Neural cell (in vitro differentiated cells): ENCODE results near the gene FJX1.

Source experiments
- CTCF ChIP-seq: fragments of 450-650 bp; IDR thresholded peaks from 2 replicates; pipeline ENCODE4 v1.5.1; 2014; ENCODE audit warnings: antibody characterized with exemption, mild to moderate bottlenecking, moderate library complexity; ENCODE audit not compliant: poor library complexity, severe bottlenecking
- EP300 ChIP-seq: fragments of 450-650 bp; conservative IDR thresholded peaks from 2 replicates; pipeline ENCODE4 v1.6.1; 2014; ENCODE audit warnings: antibody characterized with exemption, mild to moderate bottlenecking, moderate library complexity; ENCODE audit not compliant: poor library complexity, severe bottlenecking
- RAD21 ChIP-seq: fragments of 450-650 bp; conservative IDR thresholded peaks from 2 replicates; pipeline ENCODE4 v1.6.1; 2014; ENCODE audit warnings: antibody characterized with exemption, mild to moderate bottlenecking, moderate library complexity

- TF ChIP-seq CTCF (no peak), RAD21 (no peak), EP300 (no peak)
Observed at GRCh38 chr11:35590412-35590811, 27.8 kb upstream of the FJX1 start.
